ENCODE data around the gene DUS3L.

The DUS3L gene

GRCh38 chr19:5778402-5778801 lies 12.6 kb downstream of the DUS3L start:
- TF ChIP-seq, protein P1, sequence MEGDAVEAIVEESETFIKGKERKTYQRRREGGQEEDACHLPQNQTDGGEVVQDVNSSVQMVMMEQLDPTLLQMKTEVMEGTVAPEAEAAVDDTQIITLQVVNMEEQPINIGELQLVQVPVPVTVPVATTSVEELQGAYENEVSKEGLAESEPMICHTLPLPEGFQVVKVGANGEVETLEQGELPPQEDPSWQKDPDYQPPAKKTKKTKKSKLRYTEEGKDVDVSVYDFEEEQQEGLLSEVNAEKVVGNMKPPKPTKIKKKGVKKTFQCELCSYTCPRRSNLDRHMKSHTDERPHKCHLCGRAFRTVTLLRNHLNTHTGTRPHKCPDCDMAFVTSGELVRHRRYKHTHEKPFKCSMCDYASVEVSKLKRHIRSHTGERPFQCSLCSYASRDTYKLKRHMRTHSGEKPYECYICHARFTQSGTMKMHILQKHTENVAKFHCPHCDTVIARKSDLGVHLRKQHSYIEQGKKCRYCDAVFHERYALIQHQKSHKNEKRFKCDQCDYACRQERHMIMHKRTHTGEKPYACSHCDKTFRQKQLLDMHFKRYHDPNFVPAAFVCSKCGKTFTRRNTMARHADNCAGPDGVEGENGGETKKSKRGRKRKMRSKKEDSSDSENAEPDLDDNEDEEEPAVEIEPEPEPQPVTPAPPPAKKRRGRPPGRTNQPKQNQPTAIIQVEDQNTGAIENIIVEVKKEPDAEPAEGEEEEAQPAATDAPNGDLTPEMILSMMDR (conservative IDR thresholded peaks at IDR 0.05; ENCODE audit: low read depth, low read length): no peak
- no peak for DNase-seq (ENCODE audit: low read depth)
- no peak overlapping the region for H3K4me3 ChIP-seq (ENCODE audit: low read length)

- TF ChIP-seq, protein P1 (conservative IDR thresholded peaks at IDR 0.05; ENCODE audit: low read depth, low read length): no peak
- H3K4me3 ChIP-seq (ENCODE audit: low read length): no peak overlapping the region
- DNase-seq (ENCODE audit: low read depth): no peak
Measured at GRCh38 chr19:5775668-5776309, 15.2 kb downstream of the DUS3L start.

- no peak for DNase-seq (ENCODE audit: low read depth)
- no peak overlapping the region for H3K4me3 ChIP-seq (ENCODE audit: low read length)
- TF ChIP-seq, protein P1 (conservative IDR thresholded peaks at IDR 0.05; ENCODE audit: low read depth, low read length): no peak
Measured at GRCh38 chr19:5774921-5775320, 16.0 kb downstream of the DUS3L start.

GRCh38 chr19:5773276-5773675 lies 17.7 kb downstream of the DUS3L start:
- no peak for DNase-seq (ENCODE audit: low read depth)
- H3K4me3 ChIP-seq (ENCODE audit: low read length): no peak overlapping the region
- TF ChIP-seq, protein P1 (conservative IDR thresholded peaks at IDR 0.05; ENCODE audit: low read depth, low read length): no peak

DNA sequence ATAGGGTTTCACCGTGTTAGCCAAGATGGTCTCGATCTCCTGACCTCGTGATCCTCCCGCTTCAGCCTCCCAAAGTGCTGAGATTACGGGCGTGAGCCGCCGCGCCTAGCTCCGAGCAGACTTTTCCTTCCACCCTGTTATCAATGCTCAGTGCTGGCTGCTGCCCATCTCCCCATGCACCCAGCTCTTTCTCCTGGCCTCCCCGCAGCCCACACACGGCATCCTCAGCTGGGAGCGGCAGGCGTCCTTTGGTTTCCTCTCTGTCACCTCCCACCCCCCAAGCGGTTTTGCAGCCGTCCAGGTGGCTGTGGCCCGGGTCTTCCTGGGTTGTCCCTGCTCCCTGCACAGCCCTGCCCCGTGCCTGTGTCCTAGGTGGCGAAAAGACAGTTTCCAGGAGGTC lies 18.5 kb downstream of the DUS3L start:
- no peak for DNase-seq (ENCODE audit: low read depth)
- TF ChIP-seq, protein P1 (conservative IDR thresholded peaks at IDR 0.05; ENCODE audit: low read depth, low read length): no peak
- H3K4me3 ChIP-seq (ENCODE audit: low read length): no peak overlapping the region

GRCh38 chr19:5767949-5768348 lies 23.0 kb downstream of the DUS3L start:
- H3K4me3 ChIP-seq (ENCODE audit: low read length): no peak overlapping the region
- TF ChIP-seq, protein P1 (conservative IDR thresholded peaks at IDR 0.05; ENCODE audit: low read depth, low read length): no peak
- no peak for DNase-seq (ENCODE audit: low read depth)

DNA sequence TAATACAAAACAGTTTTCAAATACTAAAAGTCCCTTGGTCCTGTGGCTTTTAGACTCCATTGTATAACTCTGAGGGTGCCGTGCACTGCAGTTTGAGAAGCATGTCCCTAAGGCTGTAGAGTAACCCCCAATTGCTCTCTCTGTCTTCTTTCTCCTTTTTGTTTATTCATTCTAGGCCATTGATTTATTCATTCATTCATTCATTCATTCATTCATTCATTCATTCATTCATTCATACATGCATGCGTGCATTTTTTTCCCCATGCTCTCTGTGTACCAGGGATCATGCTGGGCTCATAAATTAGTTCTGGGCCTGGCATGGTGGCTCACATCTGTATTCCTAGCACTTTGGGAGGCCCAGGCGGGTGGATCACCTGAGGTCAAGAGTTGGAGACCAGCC lies 25.7 kb downstream of the DUS3L start:
- no peak overlapping the region for H3K4me3 ChIP-seq (ENCODE audit: low read length)
- no peak for DNase-seq (ENCODE audit: low read depth)

More for the DNA sequence above, 25.7 kb downstream of the DUS3L start:
- TF ChIP-seq, protein P1 (conservative IDR thresholded peaks at IDR 0.05; ENCODE audit: low read depth, low read length): no peak

Measured in retinal pigment epithelial cell (primary cell).